ENCODE measurements around the gene PTPN7.
A peak's percentile ranks its signal among the peaks of the same experiment; 100 is the strongest.

Gene PTPN7

DNA sequence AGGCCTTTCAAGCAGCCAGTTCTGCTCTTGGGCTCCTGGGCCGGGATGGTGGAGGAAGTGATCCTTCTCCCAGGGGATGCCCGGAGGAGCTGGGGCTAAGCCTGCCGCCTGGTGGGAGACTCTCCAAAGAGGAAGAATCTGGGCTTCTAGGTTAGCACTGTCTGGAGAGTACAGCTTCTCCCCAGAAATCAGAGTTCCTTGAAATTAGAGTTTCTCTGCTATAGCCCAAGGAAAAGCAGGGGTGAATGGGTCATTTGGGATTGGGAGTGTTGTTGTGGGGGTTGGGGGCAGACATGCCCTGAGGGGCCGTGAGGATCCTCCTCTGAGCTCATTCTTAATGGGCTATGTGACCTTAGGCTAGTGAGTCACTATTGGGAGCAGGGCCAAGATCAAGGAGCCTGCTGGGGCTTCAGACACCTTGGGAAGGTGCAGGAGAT lies 39.7 kb upstream of the PTPN7 start:
- H3K36me3 ChIP-seq = no peaks in the 10 kb centered on the region
- TF ChIP-seq, protein P1, sequence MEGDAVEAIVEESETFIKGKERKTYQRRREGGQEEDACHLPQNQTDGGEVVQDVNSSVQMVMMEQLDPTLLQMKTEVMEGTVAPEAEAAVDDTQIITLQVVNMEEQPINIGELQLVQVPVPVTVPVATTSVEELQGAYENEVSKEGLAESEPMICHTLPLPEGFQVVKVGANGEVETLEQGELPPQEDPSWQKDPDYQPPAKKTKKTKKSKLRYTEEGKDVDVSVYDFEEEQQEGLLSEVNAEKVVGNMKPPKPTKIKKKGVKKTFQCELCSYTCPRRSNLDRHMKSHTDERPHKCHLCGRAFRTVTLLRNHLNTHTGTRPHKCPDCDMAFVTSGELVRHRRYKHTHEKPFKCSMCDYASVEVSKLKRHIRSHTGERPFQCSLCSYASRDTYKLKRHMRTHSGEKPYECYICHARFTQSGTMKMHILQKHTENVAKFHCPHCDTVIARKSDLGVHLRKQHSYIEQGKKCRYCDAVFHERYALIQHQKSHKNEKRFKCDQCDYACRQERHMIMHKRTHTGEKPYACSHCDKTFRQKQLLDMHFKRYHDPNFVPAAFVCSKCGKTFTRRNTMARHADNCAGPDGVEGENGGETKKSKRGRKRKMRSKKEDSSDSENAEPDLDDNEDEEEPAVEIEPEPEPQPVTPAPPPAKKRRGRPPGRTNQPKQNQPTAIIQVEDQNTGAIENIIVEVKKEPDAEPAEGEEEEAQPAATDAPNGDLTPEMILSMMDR (IDR thresholded peaks at IDR 0.05; ENCODE audit: low read depth, low read length) = peak; percentile 29
- DNase-seq = peak; percentile 53
- H3K4me1 ChIP-seq = peaks cover 8% of the 10 kb centered on the region; the same call in 1 of the 2 replicates
- no peak overlapping the region for H3K4me3 ChIP-seq (ENCODE audit: low read depth, low read length)
- H3K9me3 ChIP-seq = no peaks in the 10 kb centered on the region
- H3K27me3 ChIP-seq = no peaks in the 10 kb centered on the region; the same call in 1 of the 2 replicates

DNA sequence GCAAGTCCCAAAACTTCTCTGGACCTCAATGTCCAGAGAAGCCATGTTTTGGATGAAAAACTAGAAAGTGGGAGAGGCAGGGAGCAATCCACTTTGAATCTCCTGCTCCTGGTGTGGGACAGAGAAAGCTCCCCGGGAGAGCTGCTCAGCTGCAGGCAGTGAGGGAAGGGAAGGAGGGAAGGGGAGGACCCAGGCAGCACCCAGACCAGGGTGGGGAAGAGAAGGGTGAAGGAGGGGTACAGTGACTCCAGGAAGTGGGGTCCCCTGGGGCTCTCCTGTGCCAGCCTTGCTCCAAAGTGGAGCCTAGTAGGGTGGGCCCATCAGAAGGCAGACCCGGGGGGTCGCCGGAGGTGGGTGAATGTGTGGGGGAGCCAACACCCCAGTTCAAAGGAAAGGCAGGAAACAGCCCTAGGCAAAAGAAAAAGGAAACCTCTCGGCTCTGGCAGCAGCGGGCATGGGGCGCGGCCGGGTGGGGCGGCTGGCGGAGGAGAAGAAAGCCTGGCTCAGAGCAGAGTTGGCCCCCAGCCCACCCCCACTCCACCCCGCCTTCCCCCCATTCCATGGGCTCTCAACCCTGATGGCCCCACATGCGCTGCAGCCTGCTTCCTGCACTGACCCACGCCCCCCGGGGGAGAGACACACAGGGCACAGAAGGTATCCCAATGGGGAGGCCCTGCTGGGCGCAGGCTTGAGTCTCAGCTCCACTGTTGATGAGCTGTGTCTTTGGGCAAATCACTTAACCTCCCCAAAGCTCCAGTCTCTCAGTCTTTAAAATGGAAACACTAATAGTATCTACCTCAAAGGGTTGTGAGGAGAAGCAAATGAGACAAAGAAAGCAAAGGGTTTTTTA lies 38.9 kb upstream of the PTPN7 start:
- H3K36me3 ChIP-seq = no peaks in the 10 kb centered on the region
- H3K4me3 ChIP-seq (ENCODE audit: low read depth, low read length) = no peak overlapping the region
- TF ChIP-seq, protein P1 (IDR thresholded peaks at IDR 0.05; ENCODE audit: low read depth, low read length) = no peak
- DNase-seq = no peak
- H3K4me1 ChIP-seq = peaks cover 8% of the 10 kb centered on the region; the same call in 1 of the 2 replicates
- peaks cover under 1% of the 10 kb centered on the region for H3K27me3 ChIP-seq
- no peaks in the 10 kb centered on the region for H3K9me3 ChIP-seq

DNA sequence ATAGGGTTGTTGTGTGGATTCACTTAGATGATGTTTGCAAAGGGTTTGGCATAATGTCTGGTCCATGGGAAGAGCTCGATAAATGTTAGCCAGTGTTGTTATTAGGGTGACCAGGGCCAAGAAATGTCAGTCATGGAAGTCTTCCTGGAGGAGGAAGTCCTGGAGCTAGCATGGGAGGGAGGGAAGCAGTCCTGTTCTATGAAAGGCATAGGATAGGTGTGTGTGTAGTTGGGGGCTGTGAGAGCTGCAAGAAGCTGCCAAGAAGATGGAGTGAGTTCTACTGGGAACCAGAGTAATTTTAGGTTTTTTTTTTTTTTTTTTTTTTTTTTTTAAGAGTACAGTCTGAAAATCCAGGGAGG lies 37.9 kb upstream of the PTPN7 start:
- Histone ChIP-seq H3K27me3 (peaks cover 10% of the 10 kb centered on the region), H3K4me1 (peaks cover 8% of the 10 kb centered on the region; the same call in 1 of the 2 replicates), H3K36me3 (no peaks in the 10 kb centered on the region), H3K9me3 (no peaks in the 10 kb centered on the region), H3K4me3 (ENCODE audit: low read depth, low read length) (no peak overlapping the region)
- TF ChIP-seq, protein P1 (IDR thresholded peaks at IDR 0.05; ENCODE audit: low read depth, low read length) = no peak
- DNase-seq = no peak

DNA sequence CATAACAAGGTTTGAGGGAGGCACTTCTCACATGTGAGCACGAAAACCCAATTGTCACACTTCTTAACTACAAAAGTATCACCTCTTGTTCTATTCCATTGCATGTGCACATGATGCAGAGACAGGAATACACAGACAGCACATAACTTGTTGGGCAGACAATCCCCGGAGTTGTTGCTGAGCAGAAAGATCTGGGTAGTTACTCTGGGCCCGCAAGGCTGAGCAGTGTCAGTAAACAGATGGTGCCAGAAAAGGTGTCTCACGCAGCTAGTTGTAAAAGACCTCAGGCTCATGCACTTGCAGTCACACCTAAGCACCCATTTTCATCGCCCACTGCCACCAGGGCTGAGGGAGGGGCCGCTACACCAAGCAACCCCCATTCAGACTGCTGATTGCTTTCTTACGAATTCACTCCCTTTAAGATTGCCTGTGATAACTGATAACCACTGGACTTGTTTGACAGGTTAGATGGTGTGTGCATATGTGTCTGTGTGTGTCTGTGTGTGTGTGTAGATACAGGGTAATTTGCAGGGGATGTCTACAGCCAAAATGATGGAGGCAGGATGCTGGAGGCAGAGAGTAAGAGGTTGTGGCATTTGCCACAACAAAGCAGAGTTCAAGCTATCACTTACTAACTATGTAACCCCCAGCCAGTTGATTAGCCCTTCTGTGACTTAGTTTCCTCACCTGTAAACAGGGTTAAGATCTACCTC lies 37.4 kb upstream of the PTPN7 start:
- Histone ChIP-seq H3K27me3 (peaks cover 15% of the 10 kb centered on the region), H3K4me1 (peaks cover 8% of the 10 kb centered on the region; the same call in 1 of the 2 replicates), H3K4me3 (ENCODE audit: low read depth, low read length) (no peak overlapping the region), H3K9me3 (no peaks in the 10 kb centered on the region), H3K36me3 (no peaks in the 10 kb centered on the region)
- TF ChIP-seq, protein P1 (IDR thresholded peaks at IDR 0.05; ENCODE audit: low read depth, low read length) = no peak
- no peak for DNase-seq

DNA sequence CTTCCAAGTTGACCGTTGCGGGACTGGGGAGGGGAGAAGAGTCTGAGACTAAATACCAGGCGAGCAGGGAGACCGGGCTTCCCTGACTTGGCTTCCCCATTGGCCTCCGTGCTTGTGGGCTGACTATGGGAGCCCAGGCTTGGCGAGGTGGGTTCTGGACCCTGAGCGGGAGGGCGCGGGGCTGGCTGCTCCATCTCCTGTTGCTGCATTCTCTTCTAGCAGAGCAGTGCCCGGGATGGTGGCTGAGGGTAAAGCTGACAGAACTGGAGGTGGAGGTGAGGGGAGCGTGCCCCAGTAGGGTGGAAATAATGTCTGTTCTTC lies 33.9 kb upstream of the PTPN7 start:
- TF ChIP-seq, protein P1 (IDR thresholded peaks at IDR 0.05; ENCODE audit: low read depth, low read length) = no peak
- no peak overlapping the region for H3K4me3 ChIP-seq (ENCODE audit: low read depth, low read length)

More for the DNA sequence above, 33.9 kb upstream of the PTPN7 start:
- H3K36me3 ChIP-seq = no peaks in the 10 kb centered on the region
- H3K9me3 ChIP-seq = no peaks in the 10 kb centered on the region
- no peak for DNase-seq
- peaks cover 15% of the 10 kb centered on the region for H3K27me3 ChIP-seq
- no peaks in the 10 kb centered on the region for H3K4me1 ChIP-seq

All from BE2C (cell line).